ENCODE results near the gene METTL27. TPM values are rescaled to one million over a fixed set of nuclear protein-coding genes. Genes with fewer than 3 reads are reported as not detected.
"Not testable (repeated sequence)": the region's sequence is repeated elsewhere in the genome, so short reads cannot be mapped to it uniquely, and the experiment has no call there.

The METTL27 gene
- total RNA-seq, 2 experiments from 2014 or later, result 2.1 to 2.2 TPM

GRCh38 chr7:73844848-73845460 lies 2.6 kb upstream of the METTL27 start:
- intact Hi-C loops (cut with DNase I, micrococcal nuclease), result loop anchor here in 1 of 2 experiments (5.0 kb wide), 2 partner anchors 178 to 323 kb away; partner anchors contain the start of genes BAZ1B and VPS37D
- ChIA-PET CTCF (interaction anchor here (0.6 to 3.3 kb wide), 3 partner anchors 9 to 368 kb away, joined by 3 to 27 read pairs (median 4); no protein-coding TSS in a partner anchor), POLR2A (no interaction called here)
- H3K27me3 Mint-ChIP-seq, result peaks cover 2% of the 10 kb centered on the region
- no peak overlapping the region for H3K4me3 Mint-ChIP-seq
- DNase-seq (no peak), ATAC-seq (no peak)
- no peak overlapping the region for H3K27ac Mint-ChIP-seq
- H3K36me3 Mint-ChIP-seq (ENCODE audit: low read depth), result no peaks in the 10 kb centered on the region
- H3K4me1 Mint-ChIP-seq, result peaks cover 10% of the 10 kb centered on the region
- no peaks in the 10 kb centered on the region for H3K9me3 Mint-ChIP-seq (ENCODE audit: low read depth)

GRCh38 chr7:73844131-73844547 lies 1.8 kb upstream of the METTL27 start:
- intact Hi-C loops (cut with DNase I, micrococcal nuclease), result loop anchor here in 1 of 2 experiments (5.0 kb wide), 2 partner anchors 177 to 322 kb away; partner anchors contain the start of genes BAZ1B and VPS37D
- H3K27me3 Mint-ChIP-seq, result peaks cover 2% of the 10 kb centered on the region
- no peaks in the 10 kb centered on the region for H3K36me3 Mint-ChIP-seq (ENCODE audit: low read depth)
- ChIA-PET CTCF (interaction anchor here (0.6 to 3.3 kb wide), 3 partner anchors 10 to 237 kb away, joined by 3 to 27 read pairs (median 4); no protein-coding TSS in a partner anchor), POLR2A (no interaction called here)
- ATAC-seq (no peak), DNase-seq (no peak)
- no peaks in the 10 kb centered on the region for H3K9me3 Mint-ChIP-seq (ENCODE audit: low read depth)
- no peak overlapping the region for H3K4me3 Mint-ChIP-seq
- no peak overlapping the region for H3K27ac Mint-ChIP-seq
- peaks cover 7% of the 10 kb centered on the region for H3K4me1 Mint-ChIP-seq

GRCh38 chr7:73841689-73842066 lies 638 bp downstream of the METTL27 start:
- intact Hi-C loops (cut with DNase I, micrococcal nuclease), result loop anchor here in 1 of 2 experiments (1.0 to 5.0 kb wide), 4 partner anchors 103 to 319 kb away; partner anchors contain the start of genes ABHD11, BAZ1B, TBL2 and VPS37D
- Mint-ChIP-seq H3K27me3 (no peaks in the 10 kb centered on the region), H3K27ac (no peak overlapping the region), H3K4me3 (peak overlapping the region; percentile 75), H3K9me3 (ENCODE audit: low read depth) (no peaks in the 10 kb centered on the region), H3K4me1 (peaks cover 7% of the 10 kb centered on the region), H3K36me3 (ENCODE audit: low read depth) (no peaks in the 10 kb centered on the region)
- no peak for DNase-seq
- no peak for ATAC-seq
- CTCF ChIA-PET, result interaction anchor here (1.1 kb wide), 1 partner anchor 9 kb away, joined by 3 read pairs; no protein-coding TSS in a partner anchor
- POLR2A ChIA-PET, result no interaction called here

GRCh38 chr7:73840715-73841379 lies 1.5 kb downstream of the METTL27 start:
- Mint-ChIP-seq H3K27ac (no peak overlapping the region), H3K4me3 (no peak overlapping the region), H3K9me3 (ENCODE audit: low read depth) (no peaks in the 10 kb centered on the region), H3K27me3 (no peaks in the 10 kb centered on the region), H3K36me3 (ENCODE audit: low read depth) (no peaks in the 10 kb centered on the region), H3K4me1 (peaks cover 7% of the 10 kb centered on the region)
- intact Hi-C loops (cut with DNase I, micrococcal nuclease), result loop anchor here in 1 of 2 experiments (5.0 kb wide), 2 partner anchors 174 to 319 kb away; partner anchors contain the start of genes BAZ1B and VPS37D
- no peak for DNase-seq
- POLR2A ChIA-PET, result no interaction called here
- no peak for ATAC-seq
- CTCF ChIA-PET, result interaction anchor here (0.9 to 1.1 kb wide), 2 partner anchors 10 to 15 kb away, joined by 3 read pairs; no protein-coding TSS in a partner anchor

- H3K27me3 Mint-ChIP-seq, result no peaks in the 10 kb centered on the region
- intact Hi-C loops (cut with DNase I, micrococcal nuclease), result loop anchor here in 1 of 2 experiments (5.0 kb wide), 2 partner anchors 173 to 318 kb away; partner anchors contain the start of genes BAZ1B and VPS37D
- H3K4me1 Mint-ChIP-seq, result peaks cover 7% of the 10 kb centered on the region
- H3K27ac Mint-ChIP-seq, result no peak overlapping the region
- no peak for ATAC-seq
- H3K36me3 Mint-ChIP-seq (ENCODE audit: low read depth), result no peaks in the 10 kb centered on the region
- H3K4me3 Mint-ChIP-seq, result no peak overlapping the region
- no peak for DNase-seq
- ChIA-PET CTCF (interaction anchor here (0.9 kb wide), 1 partner anchor 14 kb away, joined by 3 read pairs; no protein-coding TSS in a partner anchor), POLR2A (no interaction called here)
- no peaks in the 10 kb centered on the region for H3K9me3 Mint-ChIP-seq (ENCODE audit: low read depth)
These were observed 2.3 kb downstream of the METTL27 start for GRCh38 chr7:73839743-73840714.

GRCh38 chr7:73839290-73839689 lies 3.0 kb downstream of the METTL27 start:
- Mint-ChIP-seq H3K4me3 (no peak overlapping the region), H3K9me3 (ENCODE audit: low read depth) (no peaks in the 10 kb centered on the region), H3K36me3 (ENCODE audit: low read depth) (no peaks in the 10 kb centered on the region), H3K27me3 (no peaks in the 10 kb centered on the region), H3K4me1 (peaks cover 7% of the 10 kb centered on the region), H3K27ac (no peak overlapping the region)
- ATAC-seq (no peak), DNase-seq (no peak)
- intact Hi-C loops (cut with DNase I, micrococcal nuclease), result no loop called here
- ChIA-PET CTCF (no interaction called here), POLR2A (no interaction called here)

GRCh38 chr7:73838642-73839041 lies 3.7 kb downstream of the METTL27 start:
- peaks cover 4% of the 10 kb centered on the region for H3K4me1 Mint-ChIP-seq
- no peak overlapping the region for H3K27ac Mint-ChIP-seq
- CTCF ChIA-PET, result no interaction called here
- H3K27me3 Mint-ChIP-seq, result no peaks in the 10 kb centered on the region
- no peak overlapping the region for H3K4me3 Mint-ChIP-seq
- no peak for ATAC-seq
- POLR2A ChIA-PET, result no interaction called here
- intact Hi-C loops (cut with DNase I, micrococcal nuclease), result no loop called here
- DNase-seq, result no peak
- H3K9me3 Mint-ChIP-seq (ENCODE audit: low read depth), result no peaks in the 10 kb centered on the region
- no peaks in the 10 kb centered on the region for H3K36me3 Mint-ChIP-seq (ENCODE audit: low read depth)

GRCh38 chr7:73837167-73837566 lies 5.1 kb downstream of the METTL27 start:
- intact Hi-C loops (cut with DNase I, micrococcal nuclease); CTCF ChIA-PET; ATAC-seq; H3K4me1 Mint-ChIP-seq; H3K36me3 Mint-ChIP-seq (ENCODE audit: low read depth); H3K27ac Mint-ChIP-seq; DNase-seq; H3K27me3 Mint-ChIP-seq; H3K4me3 Mint-ChIP-seq; H3K9me3 Mint-ChIP-seq (ENCODE audit: low read depth): not testable (repeated sequence)
- POLR2A ChIA-PET, result interaction anchor here (0.7 kb wide), 1 partner anchor 11 kb away, joined by 3 read pairs; no protein-coding TSS in a partner anchor

- CTCF ChIA-PET, result no interaction called here
- peaks cover 2% of the 10 kb centered on the region for H3K27me3 Mint-ChIP-seq
- DNase-seq, result no peak
- no peaks in the 10 kb centered on the region for H3K9me3 Mint-ChIP-seq (ENCODE audit: low read depth)
- POLR2A ChIA-PET, result no interaction called here
- no peaks in the 10 kb centered on the region for H3K4me1 Mint-ChIP-seq
- no peak for ATAC-seq
- H3K36me3 Mint-ChIP-seq (ENCODE audit: low read depth), result no peaks in the 10 kb centered on the region
- H3K27ac Mint-ChIP-seq, result no peak overlapping the region
- intact Hi-C loops (cut with DNase I, micrococcal nuclease), result no loop called here
- no peak overlapping the region for H3K4me3 Mint-ChIP-seq
These were observed 7.6 kb downstream of the METTL27 start for GRCh38 chr7:73834626-73835191.

- peaks cover 3% of the 10 kb centered on the region for H3K27me3 Mint-ChIP-seq
- DNase-seq (no peak), ATAC-seq (no peak)
- H3K4me3 Mint-ChIP-seq, result no peak overlapping the region
- ChIA-PET POLR2A (no interaction called here), CTCF (interaction anchor here (1.0 kb wide), 1 partner anchor 21 kb away, joined by 3 read pairs; no protein-coding TSS in a partner anchor)
- H3K9me3 Mint-ChIP-seq (ENCODE audit: low read depth), result no peaks in the 10 kb centered on the region
- no peaks in the 10 kb centered on the region for H3K36me3 Mint-ChIP-seq (ENCODE audit: low read depth)
- H3K4me1 Mint-ChIP-seq, result peaks cover 5% of the 10 kb centered on the region
- intact Hi-C loops (cut with DNase I, micrococcal nuclease), result no loop called here
- no peak overlapping the region for H3K27ac Mint-ChIP-seq
These were observed 8.9 kb downstream of the METTL27 start for GRCh38 chr7:73833251-73833919.

Measured in activated CD4-positive, alpha-beta T cell treated with anti-CD3 and anti-CD28 coated beads for 36 hours (primary cell).